Dendritic cell treated with granulocyte-macrophage colony-stimulating factor and Interleukin-4, amounts not matched to agents 40 ng/mL and 50 ng/mL, for 4 days (primary cell): ENCODE results near the gene ASB6.
"Not testable (repeated sequence)": the region's sequence is repeated elsewhere in the genome, so short reads cannot be mapped to it uniquely, and the experiment has no call there.

ENCODE experiments used
- H3K27ac Mint-ChIP-seq: one replicate; pipeline ENCODE4 v1.8.0; 2022; ENCODE audit warnings: mild to moderate bottlenecking, mixed read lengths
- H3K27me3 Mint-ChIP-seq: one replicate; pipeline ENCODE4 v1.8.0; 2022; ENCODE audit warnings: mild to moderate bottlenecking, mixed read lengths
- H3K36me3 Mint-ChIP-seq: one replicate; pipeline ENCODE4 v1.8.0; 2022; ENCODE audit warnings: low read depth, mixed read lengths
- H3K4me1 Mint-ChIP-seq: one replicate; pipeline ENCODE4 v1.8.0; 2022; ENCODE audit warnings: low read depth, mixed read lengths
- H3K4me3 Mint-ChIP-seq: one replicate; pipeline ENCODE4 v1.8.0; 2022; ENCODE audit warnings: mild to moderate bottlenecking, moderate library complexity, mixed read lengths
- H3K9me3 Mint-ChIP-seq: one replicate; pipeline ENCODE4 v1.8.0; 2022; ENCODE audit warnings: mixed read lengths
- intact Hi-C: fragments of 100-400 bp; cut with micrococcal nuclease; formaldehyde crosslinking; loops from one replicate; pipeline ENCODE4 v1.15.0; 2022

The ASB6 gene

DNA sequence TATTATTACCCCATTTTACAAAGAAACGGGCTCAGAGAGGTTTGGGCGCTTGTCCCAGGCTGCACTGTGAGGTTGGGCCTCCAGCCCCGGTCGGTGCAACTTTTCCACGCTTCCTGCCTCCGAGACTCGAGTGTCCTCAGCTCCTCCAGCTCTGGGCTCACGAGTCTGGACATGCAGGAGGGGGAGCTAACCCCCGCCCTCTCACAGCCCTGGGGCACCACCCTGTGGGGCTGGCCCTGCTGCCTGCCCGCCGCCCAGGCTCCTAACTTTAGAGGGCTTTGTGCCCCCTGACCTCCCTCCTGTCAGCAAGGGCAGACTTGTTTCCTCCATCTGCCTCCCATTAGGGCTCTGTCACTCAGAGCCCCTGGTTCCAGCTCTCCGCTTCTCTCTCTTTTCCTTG is 4.3 kb upstream of the ASB6 start:
- Mint-ChIP-seq H3K27me3 (peaks cover 7% of the 10 kb centered on the region), H3K36me3 (peaks cover 4% of the 10 kb centered on the region), H3K27ac (no peak overlapping the region), H3K9me3 (no peaks in the 10 kb centered on the region), H3K4me1 (peaks cover 8% of the 10 kb centered on the region), H3K4me3 (no peak overlapping the region)
- intact Hi-C loops, result loop anchor here (10.0 kb wide), 1 partner anchor 79 kb away; no protein-coding TSS in a partner anchor

DNA sequence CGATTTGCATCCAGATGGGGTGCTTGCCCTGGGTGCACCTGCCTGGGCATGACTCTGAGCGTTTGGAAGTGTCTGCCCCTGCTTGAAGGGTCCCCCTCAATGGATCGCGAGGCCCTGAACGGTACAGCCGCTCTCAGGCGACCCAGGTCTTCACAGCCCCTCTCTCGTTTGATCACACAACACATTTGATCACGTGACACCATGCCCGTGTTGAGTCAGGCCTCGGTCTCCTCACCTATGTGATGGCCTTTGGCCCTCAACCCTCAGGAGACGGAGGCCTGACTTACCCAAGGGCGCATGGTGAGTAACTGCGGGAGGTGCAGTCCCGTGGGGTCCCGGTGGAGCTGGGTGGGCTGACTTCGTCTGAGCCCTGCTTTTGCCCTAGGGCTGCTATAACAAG is 3.0 kb upstream of the ASB6 start:
- Mint-ChIP-seq H3K4me3 (no peak overlapping the region), H3K27me3 (peaks cover 4% of the 10 kb centered on the region), H3K36me3 (peaks cover 9% of the 10 kb centered on the region), H3K9me3 (no peaks in the 10 kb centered on the region), H3K4me1 (peaks cover 22% of the 10 kb centered on the region), H3K27ac (no peak overlapping the region)
- intact Hi-C loops, result loop anchor here (10.0 kb wide), 1 partner anchor 80 kb away; no protein-coding TSS in a partner anchor

DNA sequence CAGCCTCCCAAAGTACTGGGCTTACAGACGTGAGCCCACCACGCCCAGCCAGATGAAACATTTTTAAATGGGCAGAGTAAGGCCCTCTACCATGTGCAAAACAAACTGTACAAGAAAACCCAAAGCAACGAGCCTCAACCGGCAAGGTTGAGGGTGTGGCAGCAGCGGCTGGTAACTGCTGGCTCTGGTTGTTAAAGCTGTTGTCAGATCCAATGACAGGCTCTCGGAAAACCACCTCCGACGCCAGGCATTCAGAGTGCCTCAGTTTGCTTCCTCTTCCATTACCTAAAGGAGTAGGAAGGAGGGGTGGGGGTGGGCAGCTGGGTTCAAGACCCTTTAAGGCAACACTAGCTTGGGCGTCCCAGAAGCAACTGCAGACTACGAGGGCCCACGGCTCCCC is 2.4 kb upstream of the ASB6 start:
- intact Hi-C loops, result loop anchor here (10.0 kb wide), 1 partner anchor 80 kb away; no protein-coding TSS in a partner anchor
- no peaks in the 10 kb centered on the region for H3K9me3 Mint-ChIP-seq
- H3K27ac Mint-ChIP-seq, result no peak overlapping the region
- H3K36me3 Mint-ChIP-seq, result peaks cover 14% of the 10 kb centered on the region
- H3K4me3 Mint-ChIP-seq, result no peak overlapping the region
- H3K27me3 Mint-ChIP-seq, result peaks cover 4% of the 10 kb centered on the region
- H3K4me1 Mint-ChIP-seq, result peaks cover 27% of the 10 kb centered on the region

DNA sequence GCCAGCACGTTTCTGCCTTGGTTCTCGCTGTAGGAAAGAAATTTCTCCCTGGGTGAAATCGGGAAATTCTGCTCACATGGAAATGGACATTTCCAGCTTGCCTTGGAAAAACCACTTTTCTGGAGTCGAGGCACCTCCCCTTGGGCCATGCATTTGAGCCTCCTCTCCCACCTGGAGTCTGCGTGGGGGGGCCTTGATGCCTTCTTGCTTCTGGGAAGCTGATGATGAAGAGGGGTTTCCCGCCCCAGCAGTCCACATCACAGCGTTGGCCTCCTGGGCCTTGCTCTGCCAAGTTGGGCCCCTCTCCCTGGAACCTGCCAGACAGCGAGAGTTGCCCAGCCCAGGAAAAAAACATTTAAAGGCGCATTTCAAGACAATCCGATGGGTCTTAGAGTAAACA is 1.8 kb upstream of the ASB6 start:
- intact Hi-C loops, result loop anchor here (2.0 to 10.0 kb wide), 3 partner anchors 17 to 141 kb away; partner anchors contain the start of gene NTMT1
- no peak overlapping the region for H3K4me3 Mint-ChIP-seq

DNA sequence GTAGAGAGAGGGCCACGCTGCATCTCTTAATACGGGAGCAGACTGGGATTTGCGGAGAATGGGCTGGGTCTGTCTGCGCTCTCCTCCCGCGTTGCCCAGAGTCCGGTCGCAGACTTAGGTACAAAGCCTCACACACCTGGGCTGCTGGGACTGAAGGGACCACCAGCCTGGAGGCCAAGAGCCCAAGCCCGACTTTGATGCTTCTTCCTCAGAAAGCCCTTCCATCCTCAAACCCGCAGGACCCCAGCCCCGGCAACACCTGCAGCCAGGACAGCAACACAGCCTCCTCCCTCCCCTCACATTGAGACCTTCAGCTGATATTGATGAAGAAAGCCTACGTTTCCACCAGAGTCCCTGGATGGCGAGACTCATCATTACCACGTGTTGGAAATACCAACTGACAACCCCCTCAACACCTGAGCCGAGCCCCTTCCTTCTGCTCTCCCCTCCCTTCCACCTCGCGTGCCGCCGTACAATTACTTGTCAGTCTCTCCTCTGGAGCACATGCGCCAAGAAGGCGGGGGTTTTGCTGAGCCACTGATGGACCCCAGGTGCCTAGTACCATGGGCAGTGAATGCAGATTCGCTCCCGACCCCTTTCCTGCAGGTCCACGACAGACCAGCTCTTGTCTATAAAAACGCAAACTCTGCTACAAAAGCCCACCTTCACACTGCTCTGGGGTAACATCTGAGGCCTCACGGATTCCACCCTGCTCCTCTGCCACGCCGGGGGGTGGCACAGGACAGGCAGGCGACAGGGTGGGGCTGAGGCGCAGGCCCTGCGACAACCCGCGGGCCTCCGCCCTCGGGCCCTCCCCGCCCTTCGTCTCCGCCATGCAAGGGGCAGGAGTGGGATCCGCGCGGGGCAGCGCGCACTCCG is 841 bp downstream of the ASB6 start:
- H3K4me1 Mint-ChIP-seq, result peaks cover 50% of the 10 kb centered on the region
- H3K27me3 Mint-ChIP-seq, result no peaks in the 10 kb centered on the region
- H3K4me3 Mint-ChIP-seq, result peak overlapping the region; percentile 90
- peaks cover 47% of the 10 kb centered on the region for H3K36me3 Mint-ChIP-seq
- no peaks in the 10 kb centered on the region for H3K9me3 Mint-ChIP-seq
- intact Hi-C loops, result loop anchor here (10.0 kb wide), 1 partner anchor 84 kb away; no protein-coding TSS in a partner anchor
- peak overlapping the region; percentile 82 for H3K27ac Mint-ChIP-seq

More for the DNA sequence above, 1.8 kb upstream of the ASB6 start:
- peaks cover 4% of the 10 kb centered on the region for H3K27me3 Mint-ChIP-seq
- no peaks in the 10 kb centered on the region for H3K9me3 Mint-ChIP-seq
- peaks cover 30% of the 10 kb centered on the region for H3K4me1 Mint-ChIP-seq
- no peak overlapping the region for H3K27ac Mint-ChIP-seq
- H3K36me3 Mint-ChIP-seq, result peaks cover 21% of the 10 kb centered on the region

DNA sequence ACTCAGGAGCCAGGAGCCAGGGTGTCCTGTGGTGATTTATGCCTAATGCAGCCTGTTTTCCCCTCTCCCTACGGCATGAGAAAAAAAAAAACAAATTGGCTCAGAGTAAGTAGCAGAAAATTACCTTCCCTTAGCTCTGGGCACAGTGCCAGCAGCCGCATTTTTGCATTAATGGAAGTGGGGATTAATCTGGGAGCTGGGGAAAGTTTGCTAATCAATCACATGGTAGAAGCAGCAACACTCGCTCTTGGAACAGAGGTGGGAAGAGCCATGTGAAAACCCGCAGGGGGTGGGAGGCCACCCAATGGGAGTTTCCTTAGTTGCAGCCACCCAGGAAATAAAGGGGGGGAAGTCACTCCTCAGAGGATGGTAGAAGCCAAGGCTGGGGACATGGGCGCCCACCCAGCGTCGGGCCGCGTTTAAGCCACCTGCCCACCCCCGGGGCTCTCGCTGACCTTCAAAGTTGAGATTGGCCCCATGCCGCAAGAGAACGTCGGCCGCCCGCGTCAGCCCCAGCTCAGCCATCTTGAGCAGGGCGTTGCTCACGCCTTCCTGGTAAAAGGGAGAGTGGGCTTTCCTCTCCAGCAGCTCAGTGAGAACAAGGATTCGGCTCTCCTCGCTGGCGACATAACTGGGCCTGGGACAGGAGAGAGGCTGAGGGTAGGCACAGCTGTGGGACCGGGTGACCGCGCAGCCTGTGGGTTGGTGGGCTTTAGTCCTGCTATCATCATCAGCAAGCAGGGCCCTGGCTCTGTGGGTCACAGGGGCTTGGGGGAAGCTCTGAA is 1.7 kb downstream of the ASB6 start:
- Mint-ChIP-seq H3K36me3 (peaks cover 55% of the 10 kb centered on the region), H3K4me3 (peak overlapping the region; percentile 90), H3K9me3 (no peaks in the 10 kb centered on the region), H3K27ac (peak overlapping the region; percentile 22), H3K27me3 (no peaks in the 10 kb centered on the region), H3K4me1 (peaks cover 57% of the 10 kb centered on the region)
- intact Hi-C loops, result loop anchor here (10.0 kb wide), 1 partner anchor 85 kb away; no protein-coding TSS in a partner anchor

DNA sequence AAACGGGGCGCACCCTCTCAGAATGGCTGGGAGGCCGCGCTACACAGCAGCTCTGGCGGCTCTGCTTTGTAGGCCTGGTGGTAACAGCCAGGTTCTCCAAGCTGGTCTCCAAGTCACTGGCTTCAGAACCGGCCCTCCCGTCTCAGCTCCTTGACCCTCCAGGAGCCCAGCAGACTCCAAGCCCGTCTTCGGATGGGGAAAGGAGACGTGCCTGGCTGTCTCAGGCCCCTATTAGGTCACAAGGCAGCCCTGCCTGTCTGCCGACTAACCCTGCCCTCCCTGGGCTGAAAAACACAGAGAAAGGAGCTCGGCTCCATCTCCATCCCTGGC is 2.2 kb downstream of the ASB6 start:
- intact Hi-C loops, result loop anchor here (10.0 kb wide), 1 partner anchor 85 kb away; no protein-coding TSS in a partner anchor
- peak overlapping the region; percentile 22 for H3K27ac Mint-ChIP-seq
- H3K27me3 Mint-ChIP-seq, result no peaks in the 10 kb centered on the region
- no peaks in the 10 kb centered on the region for H3K9me3 Mint-ChIP-seq
- peaks cover 63% of the 10 kb centered on the region for H3K4me1 Mint-ChIP-seq
- peaks cover 61% of the 10 kb centered on the region for H3K36me3 Mint-ChIP-seq
- H3K4me3 Mint-ChIP-seq, result peak overlapping the region; percentile 17

DNA sequence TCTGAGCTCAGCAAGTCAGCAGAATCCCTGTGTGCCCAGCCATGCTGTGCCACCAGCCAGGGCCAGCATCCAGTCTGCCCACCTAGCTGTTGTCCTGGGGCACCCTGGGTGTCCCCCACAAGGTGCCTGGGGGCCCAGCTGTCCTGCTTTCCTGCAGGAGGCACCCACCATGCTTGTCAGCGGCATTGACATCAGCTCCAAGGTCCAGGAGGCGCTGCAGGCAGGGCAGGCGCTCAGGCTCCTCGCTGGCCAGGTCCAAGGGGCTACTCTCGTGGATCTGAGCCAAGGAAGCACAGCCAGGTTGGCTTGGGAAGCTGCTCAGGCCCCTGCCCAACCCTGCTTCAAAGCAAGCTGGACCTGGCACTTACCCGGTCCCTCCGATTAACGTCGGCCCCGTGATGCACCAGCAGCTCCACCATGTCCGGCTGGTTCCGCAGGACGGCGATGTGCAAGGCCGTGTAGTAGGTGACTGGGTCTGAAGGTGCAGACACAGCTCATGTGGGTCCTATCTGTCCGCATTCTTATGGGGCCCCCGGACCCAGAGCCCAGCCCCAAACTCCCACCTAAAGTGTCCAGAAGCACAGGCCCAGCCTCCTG is 2.8 kb downstream of the ASB6 start:
- intact Hi-C loops, result no loop called here
- Mint-ChIP-seq H3K36me3 (peaks cover 67% of the 10 kb centered on the region), H3K27me3 (no peaks in the 10 kb centered on the region), H3K9me3 (no peaks in the 10 kb centered on the region), H3K4me1 (peaks cover 65% of the 10 kb centered on the region), H3K4me3 (no peak overlapping the region), H3K27ac (peak overlapping the region; percentile 22)

DNA sequence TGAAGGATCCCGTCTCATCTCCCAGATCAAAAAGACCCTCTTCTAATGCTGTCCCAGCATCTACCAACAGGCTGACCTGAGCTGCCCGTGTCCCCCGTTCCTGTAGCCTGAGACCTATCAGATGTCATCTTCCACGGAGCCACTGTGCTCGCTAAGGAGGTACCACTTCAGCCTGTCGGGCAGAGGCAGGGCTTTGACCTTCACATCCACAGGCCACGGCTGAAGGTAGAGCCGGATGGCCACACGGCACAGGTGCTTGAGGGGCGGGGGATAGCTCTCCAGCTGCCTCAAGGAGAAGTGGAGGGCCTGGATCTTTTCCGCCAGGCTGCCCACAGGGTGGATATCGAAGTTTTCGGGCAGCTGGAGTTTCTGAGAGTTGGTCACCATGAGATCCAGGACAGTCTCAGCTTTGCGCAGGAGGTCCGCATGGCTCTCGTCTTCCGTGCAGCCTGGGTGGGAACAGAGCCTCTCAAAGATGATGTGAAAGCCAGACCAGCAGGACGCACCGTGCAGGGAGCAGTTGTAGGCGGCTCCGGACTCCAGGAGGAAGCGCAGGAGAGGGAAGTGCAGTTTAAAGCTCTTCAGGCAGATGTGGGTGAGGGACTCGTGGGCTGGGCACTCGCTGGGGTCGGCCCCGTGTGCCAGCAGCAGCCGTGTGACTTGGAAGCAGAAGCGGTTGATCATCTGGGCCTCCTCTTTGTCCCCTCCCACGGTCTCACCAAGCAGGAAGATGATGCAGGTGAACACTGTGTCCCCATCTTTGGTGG is 4.1 kb downstream of the ASB6 start:
- Mint-ChIP-seq H3K27me3 (no peaks in the 10 kb centered on the region), H3K27ac (peak overlapping the region; percentile 83), H3K4me1 (peaks cover 65% of the 10 kb centered on the region), H3K9me3 (no peaks in the 10 kb centered on the region), H3K4me3 (peak overlapping the region; percentile 14), H3K36me3 (peaks cover 80% of the 10 kb centered on the region)
- intact Hi-C loops, result no loop called here

DNA sequence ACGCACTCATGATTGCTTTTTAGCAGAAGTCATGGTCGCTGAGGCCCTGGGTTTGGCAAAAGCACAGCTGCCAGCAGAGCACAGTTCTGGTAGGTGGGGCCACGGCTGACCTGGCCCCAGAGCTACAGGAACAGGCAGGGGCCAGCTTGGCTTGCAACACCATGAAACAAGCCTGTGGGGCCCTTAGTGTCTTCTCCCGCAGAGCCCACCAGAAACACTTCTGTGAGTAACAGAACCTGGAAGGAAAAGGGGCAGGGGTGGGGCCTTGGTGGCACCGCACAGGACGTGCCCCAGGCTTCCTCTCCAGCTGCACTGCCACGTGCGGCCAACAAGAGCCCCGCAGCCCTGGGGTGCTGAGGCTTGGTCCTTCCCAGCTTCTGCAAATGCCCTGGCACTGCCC is 4.8 kb downstream of the ASB6 start:
- peak overlapping the region; percentile 83 for H3K27ac Mint-ChIP-seq

DNA sequence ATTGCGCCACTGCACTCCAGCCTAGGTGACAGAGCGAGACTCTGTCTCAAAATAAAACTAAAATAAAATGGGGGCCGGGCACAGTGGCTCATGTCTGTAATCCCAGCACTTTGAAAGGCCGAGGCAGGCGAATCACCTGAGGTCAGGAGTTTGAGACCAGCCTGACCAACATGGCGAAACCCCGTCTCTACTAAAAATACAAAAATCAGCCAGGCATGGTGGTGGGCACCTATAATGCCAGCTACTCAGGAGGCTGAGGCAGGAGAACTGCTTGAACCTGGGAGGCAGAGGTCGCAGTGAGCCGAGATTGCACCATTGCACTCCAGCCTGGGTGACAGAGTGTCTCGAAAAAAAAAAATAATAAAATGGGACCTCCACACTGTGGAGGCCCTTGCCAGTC is 5.6 kb downstream of the ASB6 start:
- H3K4me3 Mint-ChIP-seq, H3K27ac Mint-ChIP-seq, H3K9me3 Mint-ChIP-seq, intact Hi-C loops, H3K27me3 Mint-ChIP-seq: not testable (repeated sequence)
- H3K36me3 Mint-ChIP-seq, result peaks cover 92% of the 10 kb centered on the region
- H3K4me1 Mint-ChIP-seq, result peaks cover 64% of the 10 kb centered on the region

More for the DNA sequence above, 4.8 kb downstream of the ASB6 start:
- no peaks in the 10 kb centered on the region for H3K9me3 Mint-ChIP-seq
- no peak overlapping the region for H3K4me3 Mint-ChIP-seq
- intact Hi-C loops, result no loop called here
- H3K4me1 Mint-ChIP-seq, result peaks cover 60% of the 10 kb centered on the region
- peaks cover 87% of the 10 kb centered on the region for H3K36me3 Mint-ChIP-seq
- no peaks in the 10 kb centered on the region for H3K27me3 Mint-ChIP-seq

DNA sequence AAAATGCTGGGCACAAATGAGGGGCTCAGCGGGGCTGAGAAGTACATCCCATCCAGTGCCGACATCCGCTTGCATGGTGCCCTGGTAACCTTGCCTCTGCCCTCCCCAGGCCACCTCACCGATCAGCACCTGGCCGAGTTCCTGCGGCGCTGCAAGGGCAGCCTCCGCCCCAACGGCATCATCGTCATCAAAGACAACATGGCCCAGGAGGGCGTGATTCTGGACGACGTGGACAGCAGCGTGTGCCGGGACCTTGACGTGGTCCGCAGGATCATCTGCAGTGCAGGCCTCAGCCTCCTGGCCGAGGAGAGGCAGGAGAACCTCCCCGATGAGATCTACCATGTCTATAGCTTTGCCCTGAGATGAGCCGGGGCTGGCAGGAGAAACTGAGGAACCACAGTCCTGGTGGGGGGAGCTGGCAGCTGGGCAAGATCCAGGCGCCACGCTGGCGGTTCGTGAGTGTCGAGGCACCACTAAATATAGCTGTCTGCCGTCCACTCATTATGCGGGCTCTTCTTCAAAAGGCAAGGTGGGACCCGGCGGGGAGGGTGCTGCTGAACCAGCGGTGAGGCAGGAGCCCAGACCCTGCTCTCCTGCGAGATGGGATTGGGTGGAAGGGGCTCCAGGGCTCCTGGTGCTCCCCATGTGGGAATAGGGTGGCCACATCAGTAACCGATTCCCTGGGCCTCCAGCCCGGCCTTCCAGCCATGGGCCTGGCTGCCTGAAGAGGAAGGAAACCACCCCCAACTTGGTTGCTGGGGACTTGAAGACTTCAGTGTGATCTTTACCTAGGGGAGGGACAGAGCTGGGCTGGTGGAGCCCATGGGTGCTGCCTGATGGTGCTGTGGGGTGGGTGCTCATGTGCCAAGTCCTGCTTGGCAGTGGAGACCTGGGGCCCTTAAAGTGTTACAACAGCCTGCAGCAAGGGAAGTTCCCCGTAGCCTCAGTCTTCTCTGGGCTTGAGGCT is 6.6 kb downstream of the ASB6 start:
- H3K27me3 Mint-ChIP-seq, result no peaks in the 10 kb centered on the region
- H3K9me3 Mint-ChIP-seq, result no peaks in the 10 kb centered on the region
- H3K36me3 Mint-ChIP-seq, result peaks cover 98% of the 10 kb centered on the region
- peak overlapping the region; percentile 21 for H3K27ac Mint-ChIP-seq
- no peak overlapping the region for H3K4me3 Mint-ChIP-seq
- peaks cover 64% of the 10 kb centered on the region for H3K4me1 Mint-ChIP-seq
- intact Hi-C loops, result no loop called here
